ENCODE data around the gene ATAT1. TPM values are rescaled to one million over a fixed set of nuclear protein-coding genes. Genes with fewer than 3 reads are reported as not detected.

ATAT1 gene
- total and polyA plus RNA-seq, 2 of the 13 experiments (the other 11 are each of a cell fraction or from before 2014, with no cell fraction given) = 9.2 to 23.6 TPM

DNA sequence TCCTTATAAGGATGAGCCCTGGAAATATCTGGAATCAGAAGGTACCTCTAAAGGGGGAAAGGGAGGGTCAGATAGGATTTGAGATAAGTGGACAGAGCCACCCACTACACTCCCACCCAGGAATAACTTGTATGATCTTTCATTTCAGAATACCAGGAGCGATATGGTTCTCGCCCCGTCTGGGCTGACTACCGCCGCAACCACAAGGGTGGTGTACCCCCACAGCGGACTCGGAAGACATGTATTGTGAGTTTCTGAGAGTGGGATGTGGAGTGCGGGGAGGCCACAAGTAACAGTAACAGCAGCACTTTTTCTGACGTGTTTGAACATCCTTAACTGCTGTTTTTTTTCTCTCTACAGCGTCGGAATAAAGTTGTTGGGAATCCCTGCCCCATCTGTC, 7.1 kb upstream of the ATAT1 start:
- ATAC-seq (no peak), DNase-seq (ENCODE audit: low spot score) (no peak), FAIRE-seq (no peak)
- H3K4me1 ChIP-seq (ENCODE audit: insufficient read depth, low read length) = peaks cover 15% of the 10 kb centered on the region
- peaks cover 40% of the 10 kb centered on the region for H3K79me2 ChIP-seq (ENCODE audit: insufficient read depth, low read length)
- no peak overlapping the region for H3K4me2 ChIP-seq (ENCODE audit: low read depth, low read length)
- in situ Hi-C loops (cut with HindIII; ENCODE audit: extremely low pct_ligation_motif_present, low pct_unique_long_range_greater_than_20kb) = no loop called here
- no peak overlapping the region for H3K4me3 ChIP-seq (replicated peaks in 1 of 3; ENCODE audit: insufficient read depth in 1 of 3, low read depth in 2 of 3, low read length in 3 of 3)
- no peaks in the 10 kb centered on the region for H3K9me3 ChIP-seq (ENCODE audit: low read length)
- no peaks in the 10 kb centered on the region; a peak in 1 of 5 replicates for H3K27me3 ChIP-seq (ENCODE audit: control insufficient read depth in 1 of 2, insufficient read depth in 2 of 2, low read length in 2 of 2)
- H4K20me1 ChIP-seq (ENCODE audit: insufficient read depth, low read length) = peaks cover 8% of the 10 kb centered on the region
- H2AFZ ChIP-seq (ENCODE audit: low read length) = no peak overlapping the region
- 98% methylated on average over 11 of the region's 11 CpGs for WGBS (ENCODE audit: low lambda C conversion rate)
- H3K36me3 ChIP-seq (replicated peaks in 1 of 2; ENCODE audit: control insufficient read depth in 1 of 2, insufficient read depth in 2 of 2, low read length in 2 of 2) = peaks cover 12 to 39% of the 10 kb centered on the region in 2 experiments
- no peak overlapping the region for H3K9ac ChIP-seq (ENCODE audit: insufficient read depth, low read depth, low read length)
- no peak overlapping the region for H3K27ac ChIP-seq (ENCODE audit: extremely low read length, insufficient read depth, low read length)
- ChIA-PET POLR2A (interaction anchor here (0.8 to 2.6 kb wide), 2 partner anchors 52 to 102 kb away, joined by 3 to 27 read pairs; partner anchors contain the start of gene DHX16), CTCF (ENCODE audit: low intra/inter-chr PET ratio, low total read pairs) (no interaction called here)
- BruUV-seq (replicated peaks) = no TSS peak
- intact Hi-C loops (cut with micrococcal nuclease; ENCODE audit: unreplicated experiment) = loop anchor here (5.0 kb wide), 1 partner anchor 38 kb away; no protein-coding TSS in a partner anchor
- TF ChIP-seq, protein P1, sequence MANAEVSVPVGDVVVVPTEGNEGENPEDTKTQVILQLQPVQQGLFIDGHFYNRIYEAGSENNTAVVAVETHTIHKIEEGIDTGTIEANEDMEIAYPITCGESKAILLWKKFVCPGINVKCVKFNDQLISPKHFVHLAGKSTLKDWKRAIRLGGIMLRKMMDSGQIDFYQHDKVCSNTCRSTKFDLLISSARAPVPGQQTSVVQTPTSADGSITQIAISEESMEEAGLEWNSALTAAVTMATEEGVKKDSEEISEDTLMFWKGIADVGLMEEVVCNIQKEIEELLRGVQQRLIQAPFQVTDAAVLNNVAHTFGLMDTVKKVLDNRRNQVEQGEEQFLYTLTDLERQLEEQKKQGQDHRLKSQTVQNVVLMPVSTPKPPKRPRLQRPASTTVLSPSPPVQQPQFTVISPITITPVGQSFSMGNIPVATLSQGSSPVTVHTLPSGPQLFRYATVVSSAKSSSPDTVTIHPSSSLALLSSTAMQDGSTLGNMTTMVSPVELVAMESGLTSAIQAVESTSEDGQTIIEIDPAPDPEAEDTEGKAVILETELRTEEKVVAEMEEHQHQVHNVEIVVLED (CRISPR knock-in tag; IDR thresholded peaks at IDR 0.05; ENCODE audit: borderline replicate concordance) = no peak
- TF ChIP-seq, protein P2, sequence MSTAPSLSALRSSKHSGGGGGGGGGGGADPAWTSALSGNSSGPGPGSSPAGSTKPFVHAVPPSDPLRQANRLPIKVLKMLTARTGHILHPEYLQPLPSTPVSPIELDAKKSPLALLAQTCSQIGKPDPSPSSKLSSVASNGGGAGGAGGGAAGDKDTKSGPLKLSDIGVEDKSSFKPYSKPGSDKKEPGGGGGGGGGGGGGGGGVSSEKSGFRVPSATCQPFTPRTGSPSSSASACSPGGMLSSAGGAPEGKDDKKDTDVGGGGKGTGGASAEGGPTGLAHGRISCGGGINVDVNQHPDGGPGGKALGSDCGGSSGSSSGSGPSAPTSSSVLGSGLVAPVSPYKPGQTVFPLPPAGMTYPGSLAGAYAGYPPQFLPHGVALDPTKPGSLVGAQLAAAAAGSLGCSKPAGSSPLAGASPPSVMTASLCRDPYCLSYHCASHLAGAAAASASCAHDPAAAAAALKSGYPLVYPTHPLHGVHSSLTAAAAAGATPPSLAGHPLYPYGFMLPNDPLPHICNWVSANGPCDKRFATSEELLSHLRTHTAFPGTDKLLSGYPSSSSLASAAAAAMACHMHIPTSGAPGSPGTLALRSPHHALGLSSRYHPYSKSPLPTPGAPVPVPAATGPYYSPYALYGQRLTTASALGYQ (CRISPR knock-in tag; IDR thresholded peaks at IDR 0.05) = no peak
- TF ChIP-seq, protein P3, sequence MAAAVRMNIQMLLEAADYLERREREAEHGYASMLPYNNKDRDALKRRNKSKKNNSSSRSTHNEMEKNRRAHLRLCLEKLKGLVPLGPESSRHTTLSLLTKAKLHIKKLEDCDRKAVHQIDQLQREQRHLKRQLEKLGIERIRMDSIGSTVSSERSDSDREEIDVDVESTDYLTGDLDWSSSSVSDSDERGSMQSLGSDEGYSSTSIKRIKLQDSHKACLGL (CRISPR knock-in tag; IDR thresholded peaks at IDR 0.05) = no peak
- no peak for TF ChIP-seq KDM5B (CRISPR knock-in tag; IDR thresholded peaks at IDR 0.05; ENCODE audit: borderline replicate concordance)
- no peak for TF ChIP-seq TSC22D2 (CRISPR knock-in tag; IDR thresholded peaks at IDR 0.05; ENCODE audit: borderline replicate concordance)
- no peak for TF ChIP-seq MXI1 (IDR thresholded peaks at IDR 0.05; ENCODE audit: borderline replicate concordance, low read depth, low read length)
- TF ChIP-seq ZNF205 (CRISPR knock-in tag; IDR thresholded peaks at IDR 0.05) = no peak
- TF ChIP-seq, protein P4, sequence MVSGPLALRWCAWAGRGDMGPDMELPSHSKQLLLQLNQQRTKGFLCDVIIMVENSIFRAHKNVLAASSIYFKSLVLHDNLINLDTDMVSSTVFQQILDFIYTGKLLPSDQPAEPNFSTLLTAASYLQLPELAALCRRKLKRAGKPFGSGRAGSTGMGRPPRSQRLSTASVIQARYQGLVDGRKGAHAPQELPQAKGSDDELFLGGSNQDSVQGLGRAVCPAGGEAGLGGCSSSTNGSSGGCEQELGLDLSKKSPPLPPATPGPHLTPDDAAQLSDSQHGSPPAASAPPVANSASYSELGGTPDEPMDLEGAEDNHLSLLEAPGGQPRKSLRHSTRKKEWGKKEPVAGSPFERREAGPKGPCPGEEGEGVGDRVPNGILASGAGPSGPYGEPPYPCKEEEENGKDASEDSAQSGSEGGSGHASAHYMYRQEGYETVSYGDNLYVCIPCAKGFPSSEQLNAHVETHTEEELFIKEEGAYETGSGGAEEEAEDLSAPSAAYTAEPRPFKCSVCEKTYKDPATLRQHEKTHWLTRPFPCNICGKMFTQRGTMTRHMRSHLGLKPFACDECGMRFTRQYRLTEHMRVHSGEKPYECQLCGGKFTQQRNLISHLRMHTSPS (CRISPR knock-in tag; IDR thresholded peaks at IDR 0.05; ENCODE audit: low read depth) = no peak
- TF ChIP-seq REPIN1 (CRISPR knock-in tag; IDR thresholded peaks at IDR 0.05; ENCODE audit: borderline replicate concordance, low read depth) = no peak
- TF ChIP-seq GFI1 (CRISPR knock-in tag; IDR thresholded peaks at IDR 0.05; ENCODE audit: borderline replicate concordance) = no peak
- no peak for TF ChIP-seq GABPB1 (CRISPR knock-in tag; IDR thresholded peaks at IDR 0.05)
- no peak for TF ChIP-seq FOXP1 (IDR thresholded peaks at IDR 0.05)
- no peak for TF ChIP-seq FOXP1 (CRISPR knock-in tag; IDR thresholded peaks at IDR 0.05)
- TF ChIP-seq ZNF670 (CRISPR knock-in tag; IDR thresholded peaks at IDR 0.05; ENCODE audit: borderline replicate concordance) = no peak
